Measurements from ENCODE around the gene HACD2. TPM values are rescaled to one million over a fixed set of nuclear protein-coding genes. Genes with fewer than 3 reads are reported as not detected.
"Not testable (repeated sequence)": the region's sequence is repeated elsewhere in the genome, so short reads cannot be mapped to it uniquely, and the experiment has no call there.

Gene HACD2
- total RNA-seq, 2 experiments from 2014 or later, result 24.3 to 28.8 TPM

DNA sequence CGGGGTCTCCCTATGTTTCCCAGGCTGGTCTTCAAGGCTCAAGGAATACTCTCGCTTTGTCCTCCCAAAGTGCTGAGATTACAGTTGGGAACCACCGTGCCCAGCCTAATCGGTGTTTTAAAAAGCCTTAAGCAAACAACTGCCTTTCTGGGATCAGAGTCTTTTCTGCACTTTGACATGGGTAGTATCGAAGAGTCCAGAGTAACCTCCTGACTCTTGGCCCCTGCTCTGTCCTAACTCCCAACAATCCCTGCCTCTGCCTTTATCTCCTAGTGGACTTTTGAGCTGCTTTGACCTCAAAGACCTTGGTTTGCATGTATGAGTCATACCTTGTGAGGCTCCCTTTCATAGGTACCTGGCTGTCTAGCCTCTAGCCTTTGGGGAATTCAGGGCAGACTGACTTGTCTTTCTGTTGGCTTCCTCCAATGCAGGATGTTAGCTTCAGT is 21.0 kb upstream of the HACD2 start:
- POLR2A ChIA-PET, result no interaction called here
- CTCF ChIA-PET, result interaction anchor here (0.6 to 1.1 kb wide), 2 partner anchors 15 to 67 kb away, joined by 3 to 4 read pairs; no protein-coding TSS in a partner anchor
- Mint-ChIP-seq H3K27me3 (no peaks in the 10 kb centered on the region), H3K9me3 (no peaks in the 10 kb centered on the region), H3K36me3 (ENCODE audit: low read depth) (no peaks in the 10 kb centered on the region), H3K27ac (no peak overlapping the region), H3K4me1 (peaks cover 7% of the 10 kb centered on the region), H3K4me3 (no peak overlapping the region)
- DNase-seq, result no peak

- ChIA-PET CTCF (interaction anchor here (0.8 kb wide), 1 partner anchor 13 kb away, joined by 3 read pairs; no protein-coding TSS in a partner anchor), POLR2A (interaction anchor here (0.7 kb wide), 1 partner anchor 17 kb away, joined by 9 read pairs; no protein-coding TSS in a partner anchor)
- not testable (repeated sequence) for H3K27me3 Mint-ChIP-seq; H3K4me1 Mint-ChIP-seq; DNase-seq; H3K9me3 Mint-ChIP-seq; H3K4me3 Mint-ChIP-seq; H3K27ac Mint-ChIP-seq; H3K36me3 Mint-ChIP-seq (ENCODE audit: low read depth)
Measured at GRCh38 chr3:123603153-123603552, 18.3 kb upstream of the HACD2 start.

- Mint-ChIP-seq H3K36me3 (ENCODE audit: low read depth) (no peaks in the 10 kb centered on the region), H3K4me3 (no peak overlapping the region), H3K9me3 (no peaks in the 10 kb centered on the region), H3K4me1 (peaks cover 3% of the 10 kb centered on the region), H3K27ac (no peak overlapping the region), H3K27me3 (no peaks in the 10 kb centered on the region)
- DNase-seq, result no peak
- ChIA-PET CTCF (interaction anchor here (0.8 kb wide), 1 partner anchor 12 kb away, joined by 3 read pairs; no protein-coding TSS in a partner anchor), POLR2A (interaction anchor here (0.7 kb wide), 1 partner anchor 16 kb away, joined by 9 read pairs; no protein-coding TSS in a partner anchor)
Measured at GRCh38 chr3:123602325-123602724, 17.5 kb upstream of the HACD2 start.

DNA sequence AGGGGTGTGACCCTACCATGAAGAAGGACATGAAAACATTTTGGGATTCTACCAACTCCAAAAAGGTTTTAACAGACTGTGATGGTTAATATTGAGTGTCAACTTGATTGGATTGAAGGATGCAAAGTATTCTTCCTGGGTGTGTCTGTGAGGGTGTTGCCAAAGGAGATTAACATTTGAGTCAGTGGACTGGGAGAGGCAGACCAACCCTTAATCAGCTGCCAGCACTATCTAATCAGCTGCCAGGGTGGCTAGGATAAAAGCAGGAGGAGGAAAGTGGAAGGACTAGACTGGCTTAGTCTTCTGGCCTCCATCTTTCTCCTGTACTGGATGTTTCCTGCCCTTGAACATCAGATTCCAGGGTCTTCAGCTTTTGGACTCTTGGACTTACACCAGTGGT is 16.0 kb upstream of the HACD2 start:
- DNase-seq; H3K9me3 Mint-ChIP-seq; CTCF ChIA-PET; H3K27me3 Mint-ChIP-seq; H3K4me1 Mint-ChIP-seq; H3K36me3 Mint-ChIP-seq (ENCODE audit: low read depth); H3K4me3 Mint-ChIP-seq; POLR2A ChIA-PET; H3K27ac Mint-ChIP-seq: not testable (repeated sequence)

- POLR2A ChIA-PET, result no interaction called here
Measured at GRCh38 chr3:123597561-123597960, 12.7 kb upstream of the HACD2 start.

GRCh38 chr3:123595396-123596180 is 10.7 kb upstream of the HACD2 start:
- H3K27me3 Mint-ChIP-seq, result no peaks in the 10 kb centered on the region
- ChIA-PET POLR2A (no interaction called here), CTCF (no interaction called here)
- no peaks in the 10 kb centered on the region for H3K4me1 Mint-ChIP-seq
- DNase-seq, result no peak
- no peak overlapping the region for H3K4me3 Mint-ChIP-seq
- peaks cover 13% of the 10 kb centered on the region for H3K36me3 Mint-ChIP-seq (ENCODE audit: low read depth)
- H3K9me3 Mint-ChIP-seq, result peaks cover 10% of the 10 kb centered on the region
- H3K27ac Mint-ChIP-seq, result no peak overlapping the region

More at GRCh38 chr3:123597561-123597960, 12.7 kb upstream of the HACD2 start:
- H3K27ac Mint-ChIP-seq, result no peak overlapping the region
- peaks cover 3% of the 10 kb centered on the region for H3K36me3 Mint-ChIP-seq (ENCODE audit: low read depth)
- H3K4me3 Mint-ChIP-seq, result no peak overlapping the region
- CTCF ChIA-PET, result no interaction called here
- no peaks in the 10 kb centered on the region for H3K4me1 Mint-ChIP-seq
- H3K27me3 Mint-ChIP-seq, result no peaks in the 10 kb centered on the region
- no peaks in the 10 kb centered on the region for H3K9me3 Mint-ChIP-seq
- no peak for DNase-seq

GRCh38 chr3:123593381-123593780 is 8.5 kb upstream of the HACD2 start:
- peaks cover 32% of the 10 kb centered on the region for H3K36me3 Mint-ChIP-seq (ENCODE audit: low read depth)
- no peak for DNase-seq
- no peaks in the 10 kb centered on the region for H3K27me3 Mint-ChIP-seq
- no peak overlapping the region for H3K4me3 Mint-ChIP-seq
- POLR2A ChIA-PET, result no interaction called here
- no peak overlapping the region for H3K27ac Mint-ChIP-seq
- H3K9me3 Mint-ChIP-seq, result peaks cover 25% of the 10 kb centered on the region
- CTCF ChIA-PET, result no interaction called here
- no peaks in the 10 kb centered on the region for H3K4me1 Mint-ChIP-seq

GRCh38 chr3:123590685-123591450 is 6.0 kb upstream of the HACD2 start:
- DNase-seq, result no peak
- Mint-ChIP-seq H3K4me1 (peaks cover 9% of the 10 kb centered on the region), H3K4me3 (no peak overlapping the region), H3K27me3 (no peaks in the 10 kb centered on the region), H3K9me3 (peaks cover 30% of the 10 kb centered on the region), H3K27ac (no peak overlapping the region), H3K36me3 (ENCODE audit: low read depth) (peaks cover 37% of the 10 kb centered on the region)
- ChIA-PET CTCF (interaction anchor here (0.6 to 0.7 kb wide), 2 partner anchors 12 to 15 kb away, joined by 3 to 4 read pairs; no protein-coding TSS in a partner anchor), POLR2A (no interaction called here)

DNA sequence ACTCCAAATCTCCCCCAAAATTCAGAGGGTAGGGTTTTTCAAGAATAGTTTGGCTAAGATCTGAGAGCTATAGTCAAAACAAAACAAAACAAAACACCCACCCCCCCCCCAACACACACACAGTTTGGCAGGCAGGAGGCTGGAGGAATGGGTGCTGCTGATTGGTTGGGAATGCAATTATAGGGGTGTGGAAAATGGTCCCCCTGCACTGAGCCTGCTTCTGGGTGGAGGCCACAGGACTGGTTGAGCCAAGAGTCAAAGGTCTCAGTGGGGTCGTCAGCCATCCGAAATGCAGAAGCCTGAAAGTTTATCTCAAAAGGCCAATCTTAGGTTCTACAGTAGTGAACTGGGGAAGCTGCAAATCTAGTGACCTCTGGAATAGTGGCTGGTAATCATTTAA is 2.5 kb upstream of the HACD2 start:
- ChIA-PET CTCF (no interaction called here), POLR2A (no interaction called here)
- Mint-ChIP-seq H3K27me3 (no peaks in the 10 kb centered on the region), H3K4me3 (no peak overlapping the region), H3K4me1 (peaks cover 27% of the 10 kb centered on the region), H3K36me3 (ENCODE audit: low read depth) (peaks cover 34% of the 10 kb centered on the region), H3K27ac (no peak overlapping the region), H3K9me3 (peaks cover 30% of the 10 kb centered on the region)
- DNase-seq, result no peak

- H3K4me3 Mint-ChIP-seq, result no peak overlapping the region
- CTCF ChIA-PET, result no interaction called here
- DNase-seq, result no peak
- peaks cover 27% of the 10 kb centered on the region for H3K4me1 Mint-ChIP-seq
- H3K9me3 Mint-ChIP-seq, result peaks cover 26% of the 10 kb centered on the region
- POLR2A ChIA-PET, result no interaction called here
- peaks cover 34% of the 10 kb centered on the region for H3K36me3 Mint-ChIP-seq (ENCODE audit: low read depth)
- H3K27me3 Mint-ChIP-seq, result no peaks in the 10 kb centered on the region
- H3K27ac Mint-ChIP-seq, result no peak overlapping the region
Measured at GRCh38 chr3:123586968-123587367, 2.1 kb upstream of the HACD2 start.

GRCh38 chr3:123586131-123586530 is 1.3 kb upstream of the HACD2 start:
- H3K36me3 Mint-ChIP-seq (ENCODE audit: low read depth), result peaks cover 35% of the 10 kb centered on the region
- ChIA-PET POLR2A (interaction anchor here (0.6 kb wide), 1 partner anchor 17 kb away, joined by 9 read pairs; no protein-coding TSS in a partner anchor), CTCF (interaction anchor here (1.0 kb wide), 1 partner anchor 66 kb away, joined by 5 read pairs; no protein-coding TSS in a partner anchor)
- peak; percentile 41 for DNase-seq
- H3K27me3 Mint-ChIP-seq, result no peaks in the 10 kb centered on the region
- no peak overlapping the region for H3K4me3 Mint-ChIP-seq
- peaks cover 20% of the 10 kb centered on the region for H3K9me3 Mint-ChIP-seq
- H3K4me1 Mint-ChIP-seq, result peaks cover 27% of the 10 kb centered on the region
- H3K27ac Mint-ChIP-seq, result no peak overlapping the region

GRCh38 chr3:123584284-123584987 is 417 bp downstream of the HACD2 start:
- POLR2A ChIA-PET, result no interaction called here
- peak overlapping the region; percentile 86 for H3K27ac Mint-ChIP-seq
- CTCF ChIA-PET, result interaction anchor here (0.6 to 1.3 kb wide), 2 partner anchors 12 to 1079 kb away, joined by 3 to 4 read pairs; no protein-coding TSS in a partner anchor
- peaks cover 9% of the 10 kb centered on the region for H3K9me3 Mint-ChIP-seq
- peaks cover 25% of the 10 kb centered on the region for H3K36me3 Mint-ChIP-seq (ENCODE audit: low read depth)
- H3K4me1 Mint-ChIP-seq, result peaks cover 27% of the 10 kb centered on the region
- no peak for DNase-seq
- H3K27me3 Mint-ChIP-seq, result no peaks in the 10 kb centered on the region
- H3K4me3 Mint-ChIP-seq, result no peak overlapping the region
